Calu3 (cell line): ENCODE data around the gene UPF3A. TPM values are rescaled to one million over a fixed set of nuclear protein-coding genes. Genes with fewer than 3 reads are reported as not detected.
"Not testable (repeated sequence)": the region's sequence is repeated elsewhere in the genome, so short reads cannot be mapped to it uniquely, and the experiment has no call there.

Source experiments
- BruUV-seq: library from RNA; stranded (reverse); fragments of 400-500 nt; replicated peaks from 2 replicates; lab custom pipeline; 2021; lab: Mats Ljungman, UMichigan
- CTCF ChIA-PET: fragments of 300-600 bp; sonication (Branson Sonifier 250); formaldehyde crosslinking; loops from one replicate; lab custom pipeline; 2022; ENCODE audit warnings: antibody characterized with exemption; lab: Charles Lee
- DNase-seq: peaks from one replicate; pipeline ENCODE4 v3.0.0; 2022
- H3K27ac Mint-ChIP-seq: one replicate; pipeline ENCODE4 v1.8.0; 2022; ENCODE audit warnings: mixed read lengths; ENCODE audit not compliant: unreplicated experiment
- H3K27me3 Mint-ChIP-seq: one replicate; pipeline ENCODE4 v1.8.0; 2022; ENCODE audit warnings: mixed read lengths; ENCODE audit not compliant: unreplicated experiment
- H3K36me3 Mint-ChIP-seq: one replicate; pipeline ENCODE4 v1.8.0; 2022; ENCODE audit warnings: mild to moderate bottlenecking, moderate library complexity, mixed read lengths; ENCODE audit not compliant: insufficient read depth, unreplicated experiment
- H3K4me1 Mint-ChIP-seq: one replicate; pipeline ENCODE4 v1.8.0; 2022; ENCODE audit warnings: mild to moderate bottlenecking, low read depth, mixed read lengths; ENCODE audit not compliant: unreplicated experiment
- H3K4me3 Mint-ChIP-seq: one replicate; pipeline ENCODE4 v1.8.0; 2022; ENCODE audit warnings: mild to moderate bottlenecking, low read depth, moderate library complexity, mixed read lengths; ENCODE audit not compliant: unreplicated experiment
- H3K9me3 Mint-ChIP-seq: one replicate; pipeline ENCODE4 v1.8.0; 2022; ENCODE audit warnings: low read depth, mixed read lengths; ENCODE audit not compliant: unreplicated experiment
- CTCF ChIP-seq: fragments of 200-600 bp; IDR thresholded peaks from one replicate; pipeline ENCODE4 v1.8.0; 2022; ENCODE audit warnings: antibody characterized with exemption; ENCODE audit not compliant: unreplicated experiment
- intact Hi-C: fragments of 100-400 bp; cut with micrococcal nuclease; formaldehyde crosslinking; loops from one replicate; pipeline ENCODE4 v1.10.0; 2022; ENCODE audit not compliant: unreplicated experiment
- total RNA-seq: library from RNA; stranded (reverse); gene quantifications from 2 replicates; pipeline ENCODE4 v1.2.3, GENCODE V29; 2022

The UPF3A gene
- total RNA-seq, 1 experiment from 2014 or later: 12.1 TPM

DNA sequence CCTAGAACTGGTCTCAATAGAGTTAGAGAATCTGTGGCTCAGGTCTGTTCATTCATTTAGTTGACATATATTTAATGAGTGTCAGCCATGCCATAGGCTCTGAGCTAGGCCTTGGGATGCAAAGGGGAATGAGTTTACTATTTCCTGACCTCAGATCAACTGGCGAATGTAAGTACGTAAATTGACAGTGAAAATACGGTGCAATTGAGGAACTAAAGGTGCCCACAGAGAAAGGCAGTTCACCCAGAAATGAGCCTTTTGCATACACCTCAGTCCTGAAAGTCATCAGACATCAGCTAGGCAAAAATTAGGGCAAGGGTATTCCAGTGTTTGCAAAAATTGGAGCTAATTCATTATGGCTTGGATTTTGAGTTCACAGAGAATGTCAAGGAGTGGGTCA is 20.6 kb upstream of the UPF3A start:
- Mint-ChIP-seq H3K9me3 (no peaks in the 10 kb centered on the region), H3K4me1 (no peaks in the 10 kb centered on the region), H3K27ac (no peak overlapping the region), H3K36me3 (peaks cover 4% of the 10 kb centered on the region), H3K4me3 (no peak overlapping the region), H3K27me3 (no peaks in the 10 kb centered on the region)
- BruUV-seq: no TSS peak
- no peak for TF ChIP-seq CTCF
- no peak for DNase-seq
- CTCF ChIA-PET: no interaction called here
- intact Hi-C loops: no loop called here

- BruUV-seq: no TSS peak
- no peak overlapping the region for H3K4me3 Mint-ChIP-seq
- CTCF ChIA-PET: no interaction called here
- no peak for TF ChIP-seq CTCF
- intact Hi-C loops: no loop called here
- H3K36me3 Mint-ChIP-seq: peaks cover 4% of the 10 kb centered on the region
- no peak for DNase-seq
- H3K9me3 Mint-ChIP-seq: no peaks in the 10 kb centered on the region
- H3K4me1 Mint-ChIP-seq: no peaks in the 10 kb centered on the region
- no peaks in the 10 kb centered on the region for H3K27me3 Mint-ChIP-seq
- H3K27ac Mint-ChIP-seq: no peak overlapping the region
Measured at GRCh38 chr13:114261328-114261965, 20.0 kb upstream of the UPF3A start.

- Mint-ChIP-seq H3K27me3 (no peaks in the 10 kb centered on the region), H3K4me1 (no peaks in the 10 kb centered on the region), H3K27ac (no peak overlapping the region), H3K36me3 (no peaks in the 10 kb centered on the region), H3K4me3 (no peak overlapping the region), H3K9me3 (no peaks in the 10 kb centered on the region)
- TF ChIP-seq CTCF: no peak
- no TSS peak for BruUV-seq
- DNase-seq: no peak
- intact Hi-C loops: no loop called here
- CTCF ChIA-PET: no interaction called here
Measured at GRCh38 chr13:114263578-114263977, 17.8 kb upstream of the UPF3A start.

DNA sequence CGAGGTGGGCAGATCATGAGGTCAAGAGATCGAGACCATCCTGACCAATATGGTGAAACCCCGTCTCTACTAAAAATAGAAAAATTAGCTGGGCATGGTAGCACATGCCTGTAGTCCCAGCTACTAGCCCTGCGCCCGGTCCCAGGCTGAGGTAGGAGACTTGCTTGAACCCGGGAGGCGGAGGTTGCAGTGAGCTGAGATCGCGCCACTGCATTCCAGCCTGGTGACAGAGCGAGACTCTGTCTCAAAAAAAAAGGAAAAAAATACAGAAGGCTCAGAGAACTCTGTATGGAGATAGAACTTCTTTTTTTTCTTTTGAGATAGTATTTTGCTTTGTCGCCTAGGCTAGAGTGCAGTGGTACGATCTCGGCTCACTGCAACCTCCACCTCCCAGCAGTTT is 17.1 kb upstream of the UPF3A start:
- H3K4me3 Mint-ChIP-seq, DNase-seq, intact Hi-C loops, H3K36me3 Mint-ChIP-seq, H3K27ac Mint-ChIP-seq, H3K9me3 Mint-ChIP-seq, H3K4me1 Mint-ChIP-seq, BruUV-seq, H3K27me3 Mint-ChIP-seq: not testable (repeated sequence)
- CTCF ChIA-PET: interaction anchor here (0.5 kb wide), 1 partner anchor 9 kb away, joined by 4 read pairs; no protein-coding TSS in a partner anchor

DNA sequence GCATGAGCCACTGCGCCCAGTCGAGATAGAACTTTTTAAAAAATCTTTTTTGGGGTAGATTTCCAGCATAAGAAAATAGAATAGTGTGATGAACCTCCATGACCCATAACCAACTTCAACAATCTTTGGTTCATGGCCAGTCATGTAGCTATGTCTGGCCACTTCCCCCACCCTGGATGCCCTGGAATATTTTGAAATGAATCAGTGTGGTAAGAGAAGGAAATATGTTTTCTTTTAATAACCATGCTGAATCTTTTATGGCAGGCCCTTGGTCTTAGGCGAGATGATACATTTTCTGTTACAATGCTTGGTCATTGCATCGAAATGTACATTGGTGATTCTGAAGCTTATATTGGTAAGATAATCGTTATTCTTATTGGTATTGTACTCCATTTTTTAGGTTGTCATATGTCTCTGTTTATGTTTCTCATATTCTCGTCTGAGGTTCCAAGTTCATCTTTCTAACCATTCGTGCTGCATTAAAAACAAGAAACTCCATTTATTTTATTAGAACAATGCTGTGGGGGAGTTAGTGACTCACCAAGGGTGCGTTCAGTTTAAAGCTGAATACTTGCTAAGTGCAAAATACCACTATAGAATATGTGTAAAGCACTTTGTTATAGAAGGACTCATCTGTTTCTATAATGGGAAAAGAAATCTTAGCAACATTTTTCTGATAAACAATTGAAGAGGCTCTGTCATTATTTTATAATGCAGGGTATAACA is 16.4 kb upstream of the UPF3A start:
- Mint-ChIP-seq H3K27me3 (no peaks in the 10 kb centered on the region), H3K27ac (no peak overlapping the region), H3K4me3 (no peak overlapping the region), H3K36me3 (no peaks in the 10 kb centered on the region), H3K4me1 (no peaks in the 10 kb centered on the region), H3K9me3 (no peaks in the 10 kb centered on the region)
- BruUV-seq: no TSS peak
- intact Hi-C loops: no loop called here
- CTCF ChIA-PET: interaction anchor here (0.5 kb wide), 1 partner anchor 8 kb away, joined by 4 read pairs; no protein-coding TSS in a partner anchor
- TF ChIP-seq CTCF: no peak
- DNase-seq: no peak
